ENCODE measurements around the gene PDYN. TPM values are rescaled to one million over a fixed set of nuclear protein-coding genes. Genes with fewer than 3 reads are reported as not detected.

Gene PDYN
- total and polyA plus RNA-seq, 2 donors (not counting 1 experiment from before 2014, with no cell fraction given) = not detected

DNA sequence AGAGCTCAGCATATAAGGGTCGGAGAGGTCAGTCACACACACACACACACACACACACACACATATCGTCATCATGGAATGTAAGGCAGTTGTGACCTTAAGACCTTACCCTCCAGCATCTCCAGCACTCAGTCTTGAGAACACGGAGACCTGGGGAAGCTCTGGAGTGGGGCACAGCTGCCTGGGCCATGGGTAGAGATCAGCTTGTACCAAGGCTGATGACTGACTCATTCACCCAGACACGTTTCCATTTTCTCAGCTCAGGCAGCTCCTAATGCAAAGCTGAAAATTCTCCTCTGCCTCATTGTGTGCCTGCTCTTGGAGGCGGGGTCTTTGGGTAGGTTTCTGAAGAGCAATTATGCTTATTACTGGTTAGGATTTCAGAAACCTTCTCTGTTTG, 38.3 kb upstream of the PDYN start:
- Histone ChIP-seq H3K79me2 (ENCODE audit: control insufficient read depth, insufficient read depth, low read length) (no peaks in the 10 kb centered on the region), H3K4me2 (replicated peaks; ENCODE audit: low read depth, low read length, poor library complexity, severe bottlenecking) (no peak overlapping the region), H3K27me3 (replicated peaks in 1 of 4; ENCODE audit: control extremely low read depth in 1 of 4, control insufficient read depth in 3 of 4, insufficient read depth in 4 of 4, low read length in 3 of 4) (peaks cover 0 to 28% (median 13%) of the 10 kb centered on the region in 4 experiments), H4K20me1 (ENCODE audit: control insufficient read depth, insufficient read depth, low read length, poor library complexity, severe bottlenecking) (no peaks in the 10 kb centered on the region), H3K9ac (ENCODE audit: low read length) (no peak overlapping the region), H2AFZ (ENCODE audit: insufficient read depth, low read depth, low read length, poor library complexity, severe bottlenecking) (no peak overlapping the region), H3K9me3 (ENCODE audit: control extremely low read depth in 1 of 3, control insufficient read depth in 2 of 3, insufficient read depth in 1 of 3, low read length in 2 of 3) (peaks cover 0 to 2% (median 0%) of the 10 kb centered on the region in 3 donors), H3K27ac (ENCODE audit: low read length in 2 of 2) (no peak overlapping the region), H3K36me3 (replicated peaks in 1 of 2; ENCODE audit: control extremely low read depth in 1 of 2, control insufficient read depth in 1 of 2, extremely low read depth in 1 of 2, insufficient read depth in 2 of 2, low read length in 1 of 2) (no peaks in the 10 kb centered on the region), H3K4me1 (ENCODE audit: control insufficient read depth in 2 of 2, insufficient read depth in 2 of 2, low read length in 2 of 2) (no peaks in the 10 kb centered on the region), H3K4me3 (ENCODE audit: control extremely low read depth in 1 of 5, extremely low read depth in 1 of 5, insufficient read depth in 1 of 5, low read depth in 2 of 5, low read length in 4 of 5) (no peak overlapping the region)
- peaks cover 54% of the 10 kb centered on the region for H3K27me3 Mint-ChIP-seq
- 62% methylated on average over 2 of the region's 5 CpGs for WGBS (ENCODE audit: insufficient coverage)
- DNase-seq = no peak
- no peaks in the 10 kb centered on the region for H3K4me1 Mint-ChIP-seq
- H3K9me3 Mint-ChIP-seq (ENCODE audit: insufficient read depth) = peaks cover 3% of the 10 kb centered on the region
- CTCF ChIA-PET = interaction anchor here (1.3 kb wide), 1 partner anchor 25 kb away, joined by 4 read pairs; no protein-coding TSS in a partner anchor
- H3K27ac Mint-ChIP-seq = no peak overlapping the region
- no peak overlapping the region for H3K4me3 Mint-ChIP-seq
- TF ChIP-seq, protein P1, sequence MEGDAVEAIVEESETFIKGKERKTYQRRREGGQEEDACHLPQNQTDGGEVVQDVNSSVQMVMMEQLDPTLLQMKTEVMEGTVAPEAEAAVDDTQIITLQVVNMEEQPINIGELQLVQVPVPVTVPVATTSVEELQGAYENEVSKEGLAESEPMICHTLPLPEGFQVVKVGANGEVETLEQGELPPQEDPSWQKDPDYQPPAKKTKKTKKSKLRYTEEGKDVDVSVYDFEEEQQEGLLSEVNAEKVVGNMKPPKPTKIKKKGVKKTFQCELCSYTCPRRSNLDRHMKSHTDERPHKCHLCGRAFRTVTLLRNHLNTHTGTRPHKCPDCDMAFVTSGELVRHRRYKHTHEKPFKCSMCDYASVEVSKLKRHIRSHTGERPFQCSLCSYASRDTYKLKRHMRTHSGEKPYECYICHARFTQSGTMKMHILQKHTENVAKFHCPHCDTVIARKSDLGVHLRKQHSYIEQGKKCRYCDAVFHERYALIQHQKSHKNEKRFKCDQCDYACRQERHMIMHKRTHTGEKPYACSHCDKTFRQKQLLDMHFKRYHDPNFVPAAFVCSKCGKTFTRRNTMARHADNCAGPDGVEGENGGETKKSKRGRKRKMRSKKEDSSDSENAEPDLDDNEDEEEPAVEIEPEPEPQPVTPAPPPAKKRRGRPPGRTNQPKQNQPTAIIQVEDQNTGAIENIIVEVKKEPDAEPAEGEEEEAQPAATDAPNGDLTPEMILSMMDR (IDR thresholded peaks at IDR 0.05) = no peak
- TF ChIP-seq EZH2 (IDR thresholded peaks at IDR 0.05; ENCODE audit: borderline replicate concordance, insufficient read depth, low read depth, low read length, poor library complexity, severe bottlenecking) = no peak
- intact Hi-C loops (cut with micrococcal nuclease) = no loop called here
- POLR2A ChIA-PET = no interaction called here
- no peak for ATAC-seq (ENCODE audit: low read depth)

DNA sequence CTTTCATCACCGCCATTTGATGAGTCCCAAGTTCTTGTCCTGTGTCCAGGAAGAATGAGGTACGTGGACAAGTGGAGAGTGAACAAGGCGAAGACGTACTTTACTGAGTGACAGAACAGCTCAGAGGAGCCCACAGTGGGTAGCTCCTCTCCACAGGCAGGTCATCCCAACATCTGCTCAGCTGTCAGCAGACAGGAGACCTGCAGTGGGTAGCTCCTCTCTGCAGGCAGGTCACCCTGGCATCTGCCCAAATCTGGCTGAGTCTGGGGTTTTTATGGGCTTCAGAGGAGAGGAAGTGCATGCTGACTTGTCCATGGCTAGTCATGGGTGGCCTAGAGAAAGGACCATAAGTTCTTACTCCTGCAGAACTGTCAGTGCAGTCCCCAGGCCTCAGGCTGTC, 32.7 kb upstream of the PDYN start:
- POLR2A ChIA-PET = no interaction called here
- H3K27me3 Mint-ChIP-seq = peaks cover 52% of the 10 kb centered on the region
- H3K4me1 Mint-ChIP-seq = no peaks in the 10 kb centered on the region
- H3K9me3 ChIP-seq (ENCODE audit: control extremely low read depth in 1 of 3, control insufficient read depth in 2 of 3, insufficient read depth in 1 of 3, low read length in 2 of 3) = peaks cover 0 to 17% (median 8%) of the 10 kb centered on the region in 3 donors
- no peaks in the 10 kb centered on the region for H4K20me1 ChIP-seq (ENCODE audit: control insufficient read depth, insufficient read depth, low read length, poor library complexity, severe bottlenecking)
- CTCF ChIA-PET = no interaction called here
- H3K79me2 ChIP-seq (ENCODE audit: control insufficient read depth, insufficient read depth, low read length) = no peaks in the 10 kb centered on the region
- peaks cover 3% of the 10 kb centered on the region for H3K9me3 Mint-ChIP-seq (ENCODE audit: insufficient read depth)
- no peak overlapping the region for H3K9ac ChIP-seq (ENCODE audit: low read length)
- peaks cover 0 to 15% (median 3%) of the 10 kb centered on the region in 4 experiments for H3K27me3 ChIP-seq (replicated peaks in 1 of 4; ENCODE audit: control extremely low read depth in 1 of 4, control insufficient read depth in 3 of 4, insufficient read depth in 4 of 4, low read length in 3 of 4)
- H3K27ac ChIP-seq (ENCODE audit: low read length in 2 of 2) = no peak overlapping the region
- no peak overlapping the region for H3K4me2 ChIP-seq (replicated peaks; ENCODE audit: low read depth, low read length, poor library complexity, severe bottlenecking)
- no peak for TF ChIP-seq EZH2 (IDR thresholded peaks at IDR 0.05; ENCODE audit: borderline replicate concordance, insufficient read depth, low read depth, low read length, poor library complexity, severe bottlenecking)
- TF ChIP-seq, protein P1 (IDR thresholded peaks at IDR 0.05) = no peak
- H2AFZ ChIP-seq (ENCODE audit: insufficient read depth, low read depth, low read length, poor library complexity, severe bottlenecking) = no peak overlapping the region
- no peak overlapping the region for H3K4me3 Mint-ChIP-seq
- 93% methylated on average over 4 of the region's 4 CpGs for WGBS (ENCODE audit: insufficient coverage)
- intact Hi-C loops (cut with micrococcal nuclease) = no loop called here
- DNase-seq (no peak), ATAC-seq (ENCODE audit: low read depth) (no peak)
- no peak overlapping the region for H3K27ac Mint-ChIP-seq
- no peaks in the 10 kb centered on the region for H3K4me1 ChIP-seq (ENCODE audit: control insufficient read depth in 2 of 2, insufficient read depth in 2 of 2, low read length in 2 of 2)
- H3K36me3 ChIP-seq (replicated peaks in 1 of 2; ENCODE audit: control extremely low read depth in 1 of 2, control insufficient read depth in 1 of 2, extremely low read depth in 1 of 2, insufficient read depth in 2 of 2, low read length in 1 of 2) = no peaks in the 10 kb centered on the region
- H3K4me3 ChIP-seq (ENCODE audit: control extremely low read depth in 1 of 5, extremely low read depth in 1 of 5, insufficient read depth in 1 of 5, low read depth in 2 of 5, low read length in 4 of 5) = no peak overlapping the region

Measured in B cell (primary cell).